Upper lobe of left lung (tissue), 4 donors: Measurements from ENCODE around the gene CRHR2.

Experiments used
- EP300 ChIP-seq, 4 donors: sonication (generic); formaldehyde crosslinking; IDR thresholded peaks; one replicate each; pipeline ENCODE4 v1.5.1; 2017; ENCODE audit warnings: antibody characterized with exemption in 4 of 4, control low read depth in 2 of 4
- POLR2A ChIP-seq, 4 donors: fragments of 450-650 bp; IDR thresholded peaks; one replicate each; pipeline ENCODE4 v1.5.1; 2016 to 2017; ENCODE audit warnings: antibody characterized with exemption in 4 of 4, mild to moderate bottlenecking in 2 of 4
- POLR2AphosphoS5 ChIP-seq, 2 donors: sonication (generic); formaldehyde crosslinking; IDR thresholded peaks; one replicate each; pipeline ENCODE4 v1.5.1; 2017; ENCODE audit warnings: antibody characterized with exemption in 2 of 2
- TF ChIP-seq, protein P1 (sequence below), 6 experiments: fragments of 450-650 bp in 4 of 6; fragments of 200-600 bp in 2 of 6; sonication (generic) in 2 of 6; IDR thresholded peaks; one replicate each; pipeline ENCODE4 v1.5.1; 2016 to 2019; ENCODE audit warnings: antibody characterized with exemption in 6 of 6

DNA sequence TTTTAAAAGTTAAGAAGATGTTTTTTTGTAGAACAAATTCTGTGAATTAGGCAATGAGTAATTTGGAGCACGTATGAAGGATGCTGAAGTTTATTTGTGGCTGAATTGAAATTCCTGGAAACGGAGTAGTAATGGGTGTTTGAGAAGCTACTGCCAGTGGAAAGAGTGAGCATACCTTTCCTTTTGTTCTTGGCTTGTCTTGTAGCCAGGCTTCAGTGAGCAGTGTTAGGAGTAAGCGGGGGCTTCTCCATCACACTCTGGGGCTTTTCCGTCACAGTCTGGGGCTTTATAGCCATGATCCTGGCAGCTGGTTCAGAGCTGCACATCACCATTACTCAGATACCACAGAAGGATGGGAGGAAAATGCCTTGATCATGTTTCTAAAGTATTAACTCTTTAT is 55.2 kb downstream of the CRHR2 start:
- TF ChIP-seq, protein P1, sequence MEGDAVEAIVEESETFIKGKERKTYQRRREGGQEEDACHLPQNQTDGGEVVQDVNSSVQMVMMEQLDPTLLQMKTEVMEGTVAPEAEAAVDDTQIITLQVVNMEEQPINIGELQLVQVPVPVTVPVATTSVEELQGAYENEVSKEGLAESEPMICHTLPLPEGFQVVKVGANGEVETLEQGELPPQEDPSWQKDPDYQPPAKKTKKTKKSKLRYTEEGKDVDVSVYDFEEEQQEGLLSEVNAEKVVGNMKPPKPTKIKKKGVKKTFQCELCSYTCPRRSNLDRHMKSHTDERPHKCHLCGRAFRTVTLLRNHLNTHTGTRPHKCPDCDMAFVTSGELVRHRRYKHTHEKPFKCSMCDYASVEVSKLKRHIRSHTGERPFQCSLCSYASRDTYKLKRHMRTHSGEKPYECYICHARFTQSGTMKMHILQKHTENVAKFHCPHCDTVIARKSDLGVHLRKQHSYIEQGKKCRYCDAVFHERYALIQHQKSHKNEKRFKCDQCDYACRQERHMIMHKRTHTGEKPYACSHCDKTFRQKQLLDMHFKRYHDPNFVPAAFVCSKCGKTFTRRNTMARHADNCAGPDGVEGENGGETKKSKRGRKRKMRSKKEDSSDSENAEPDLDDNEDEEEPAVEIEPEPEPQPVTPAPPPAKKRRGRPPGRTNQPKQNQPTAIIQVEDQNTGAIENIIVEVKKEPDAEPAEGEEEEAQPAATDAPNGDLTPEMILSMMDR (IDR thresholded peaks at IDR 0.05) = no peak
- TF ChIP-seq POLR2A (IDR thresholded peaks at IDR 0.05) (no peak), POLR2AphosphoS5 (IDR thresholded peaks at IDR 0.05) (no peak), EP300 (IDR thresholded peaks at IDR 0.05) (no peak)
